Hepatic stellate cell (primary cell): Measurements from ENCODE around the gene BAX.
"Not testable (repeated sequence)": the region's sequence is repeated elsewhere in the genome, so short reads cannot be mapped to it uniquely, and the experiment has no call there.

Source experiments
- DNase-seq: peaks from one replicate; pipeline ENCODE4 v3.0.0; 2011; ENCODE audit warnings: low spot score

BAX gene

DNA sequence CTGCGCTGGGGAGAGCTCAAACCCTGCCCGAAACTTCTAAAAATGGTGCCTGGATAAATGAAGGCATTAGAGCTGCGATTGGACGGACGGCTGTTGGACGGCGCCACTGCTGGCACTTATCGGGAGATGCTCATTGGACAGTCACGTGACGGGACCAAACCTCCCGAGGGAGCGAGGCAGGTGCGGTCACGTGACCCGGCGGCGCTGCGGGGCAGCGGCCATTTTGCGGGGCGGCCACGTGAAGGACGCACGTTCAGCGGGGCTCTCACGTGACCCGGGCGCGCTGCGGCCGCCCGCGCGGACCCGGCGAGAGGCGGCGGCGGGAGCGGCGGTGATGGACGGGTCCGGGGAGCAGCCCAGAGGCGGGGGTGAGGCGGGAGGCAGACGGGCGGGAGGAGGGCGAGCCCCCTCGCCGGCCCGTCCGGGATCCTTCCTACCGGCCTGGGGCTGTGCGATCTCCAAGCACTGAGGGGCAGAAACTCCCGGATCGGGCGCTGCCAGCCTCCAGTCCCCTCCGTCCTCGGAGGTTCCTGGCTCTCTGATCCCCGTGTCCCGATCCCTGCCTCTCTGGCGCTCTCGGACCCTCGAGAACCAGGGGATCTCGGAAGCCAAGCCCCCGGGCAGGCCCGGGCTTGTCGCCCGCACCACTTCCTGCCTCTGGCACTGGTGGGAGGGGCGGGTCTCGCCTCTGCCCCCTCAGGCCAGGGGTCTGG is at the start of gene BAX:
Gene BAX, plus strand, starts transcription at position 281 of the 713 bp plus-strand sequence. Its CDS starts 54 bp downstream, at position 335.
- DNase-seq: peak; percentile 97

DNA sequence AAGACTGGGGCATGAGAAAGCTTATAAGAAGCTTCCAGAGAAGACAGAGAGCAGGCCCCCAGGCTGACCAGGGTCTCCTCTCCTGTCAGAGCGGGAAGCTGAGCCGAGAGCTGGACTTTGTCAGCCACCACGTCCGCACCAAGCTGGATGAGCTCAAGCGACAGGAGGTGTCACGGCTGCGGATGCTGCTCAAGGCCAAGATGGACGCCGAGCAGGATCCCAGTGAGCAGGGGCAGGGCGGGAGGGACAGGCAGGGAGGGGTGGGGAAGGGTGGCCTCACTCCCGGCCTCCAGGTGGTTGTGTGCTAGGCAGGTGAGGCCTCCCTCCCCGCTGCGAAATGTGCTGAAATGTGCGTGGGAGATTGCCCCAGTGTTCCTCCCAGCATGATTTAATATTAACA is 49.0 kb upstream of the BAX start:
- DNase-seq: no peak

DNA sequence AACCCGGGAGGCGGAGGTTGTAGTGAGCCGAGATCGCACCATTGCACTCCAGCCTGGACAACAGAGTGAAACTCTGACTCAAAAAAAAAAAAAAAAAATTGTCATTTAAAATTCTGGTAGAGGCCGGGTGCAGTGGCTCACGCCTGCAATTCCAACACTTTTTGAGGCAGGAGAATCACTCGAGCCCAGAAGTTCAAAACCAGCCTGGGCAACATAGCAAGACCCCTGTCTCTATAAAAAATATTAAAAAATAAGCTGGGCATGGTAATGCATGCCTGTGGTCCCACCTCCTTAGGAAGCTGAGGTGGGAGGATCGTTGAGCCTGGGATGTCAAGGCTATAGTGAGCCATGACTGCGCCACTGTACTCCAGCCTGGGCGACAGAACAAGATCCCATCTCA is 48.4 kb upstream of the BAX start:
- no peak for DNase-seq

- no peak for DNase-seq
Measured at GRCh38 chr19:48907671-48908070, 47.0 kb upstream of the BAX start.

GRCh38 chr19:48909424-48910077 is 45.1 kb upstream of the BAX start:
- DNase-seq: not testable (repeated sequence)

- DNase-seq: no peak
Measured at GRCh38 chr19:48910803-48911202, 43.9 kb upstream of the BAX start.

DNA sequence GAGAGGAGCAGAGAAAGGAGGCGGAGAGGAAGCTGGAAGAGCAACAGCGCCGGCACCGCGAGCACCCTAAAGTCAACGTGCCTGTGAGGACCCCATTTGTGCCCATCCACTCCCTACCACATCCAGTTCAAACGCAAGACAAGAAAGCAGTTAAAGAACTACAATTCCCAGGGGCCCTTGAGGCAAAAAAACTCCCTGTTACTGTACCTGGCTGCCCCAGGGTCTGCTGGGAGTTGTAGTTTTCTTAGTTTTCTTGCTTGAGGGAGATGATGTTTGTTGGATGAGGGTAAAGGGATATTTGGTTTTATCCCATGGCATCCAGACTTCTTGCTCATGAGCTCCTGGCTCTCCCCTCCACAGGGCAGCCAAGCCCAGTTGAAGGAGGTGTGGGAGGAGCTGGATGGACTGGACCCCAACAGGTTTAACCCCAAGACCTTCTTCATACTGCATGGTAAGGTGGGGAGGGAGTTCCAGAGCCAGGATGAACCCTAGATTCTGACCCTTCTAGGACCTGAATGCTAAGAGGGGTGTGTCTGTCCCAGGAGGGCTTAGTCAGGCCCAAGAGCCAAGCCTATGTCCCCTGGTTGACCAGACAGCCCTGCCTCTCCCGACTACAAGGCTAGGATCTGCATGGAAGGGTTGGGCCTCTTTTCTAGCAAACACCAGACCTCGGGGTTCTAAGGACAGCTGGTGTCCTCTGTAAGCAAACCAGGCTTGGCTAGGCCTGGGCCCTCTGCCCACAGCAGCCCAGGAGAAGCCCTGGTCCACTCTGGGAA is 41.4 kb upstream of the BAX start:
- no peak for DNase-seq

GRCh38 chr19:48914181-48914580 is 40.5 kb upstream of the BAX start:
- DNase-seq: no peak

GRCh38 chr19:48915757-48916156 is 38.9 kb upstream of the BAX start:
- no peak for DNase-seq

- no peak for DNase-seq
Measured at GRCh38 chr19:48918071-48918470, 36.6 kb upstream of the BAX start.

GRCh38 chr19:48918801-48919247 is 35.9 kb upstream of the BAX start:
- DNase-seq: peak; percentile 36

DNA sequence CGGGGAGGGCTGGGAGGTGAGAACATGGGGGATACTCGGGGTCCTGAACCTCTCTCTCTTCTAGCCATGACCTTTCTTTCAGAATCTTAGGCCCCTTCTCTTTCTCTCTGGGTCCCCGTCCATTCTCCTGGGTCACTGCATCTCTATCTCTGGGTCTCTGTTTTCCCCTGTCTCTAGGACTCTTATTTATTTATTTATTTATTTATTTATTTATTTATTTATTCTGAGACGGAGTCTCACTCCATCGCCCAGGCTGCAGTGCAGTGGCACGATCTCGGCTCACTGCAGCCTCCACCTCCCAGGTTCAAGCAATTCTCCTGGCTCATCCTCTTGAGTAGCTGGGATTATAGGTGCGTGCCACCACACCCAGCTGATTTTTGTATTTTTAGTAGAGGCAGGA is 35.4 kb upstream of the BAX start:
- DNase-seq: not testable (repeated sequence)

DNA sequence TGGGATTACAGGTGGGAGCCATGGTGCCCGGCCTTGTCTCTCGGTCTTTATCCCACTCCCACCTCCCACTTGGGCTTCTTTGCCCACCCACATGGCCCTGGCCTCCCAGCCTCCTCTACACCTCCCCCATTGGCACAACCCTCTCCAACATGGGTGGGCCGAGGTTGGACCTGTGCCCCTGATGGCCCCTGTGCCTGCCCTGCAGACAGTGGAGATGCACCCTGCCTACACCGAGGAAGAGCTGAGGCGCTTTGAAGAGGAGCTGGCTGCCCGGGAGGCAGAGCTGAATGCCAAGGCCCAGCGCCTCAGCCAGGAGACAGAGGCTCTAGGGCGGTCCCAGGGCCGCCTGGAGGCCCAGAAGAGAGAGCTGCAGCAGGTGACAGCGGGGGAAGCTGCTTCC is 33.7 kb upstream of the BAX start:
- no peak for DNase-seq

GRCh38 chr19:48921721-48922500 is 32.8 kb upstream of the BAX start:
- no peak for DNase-seq

DNA sequence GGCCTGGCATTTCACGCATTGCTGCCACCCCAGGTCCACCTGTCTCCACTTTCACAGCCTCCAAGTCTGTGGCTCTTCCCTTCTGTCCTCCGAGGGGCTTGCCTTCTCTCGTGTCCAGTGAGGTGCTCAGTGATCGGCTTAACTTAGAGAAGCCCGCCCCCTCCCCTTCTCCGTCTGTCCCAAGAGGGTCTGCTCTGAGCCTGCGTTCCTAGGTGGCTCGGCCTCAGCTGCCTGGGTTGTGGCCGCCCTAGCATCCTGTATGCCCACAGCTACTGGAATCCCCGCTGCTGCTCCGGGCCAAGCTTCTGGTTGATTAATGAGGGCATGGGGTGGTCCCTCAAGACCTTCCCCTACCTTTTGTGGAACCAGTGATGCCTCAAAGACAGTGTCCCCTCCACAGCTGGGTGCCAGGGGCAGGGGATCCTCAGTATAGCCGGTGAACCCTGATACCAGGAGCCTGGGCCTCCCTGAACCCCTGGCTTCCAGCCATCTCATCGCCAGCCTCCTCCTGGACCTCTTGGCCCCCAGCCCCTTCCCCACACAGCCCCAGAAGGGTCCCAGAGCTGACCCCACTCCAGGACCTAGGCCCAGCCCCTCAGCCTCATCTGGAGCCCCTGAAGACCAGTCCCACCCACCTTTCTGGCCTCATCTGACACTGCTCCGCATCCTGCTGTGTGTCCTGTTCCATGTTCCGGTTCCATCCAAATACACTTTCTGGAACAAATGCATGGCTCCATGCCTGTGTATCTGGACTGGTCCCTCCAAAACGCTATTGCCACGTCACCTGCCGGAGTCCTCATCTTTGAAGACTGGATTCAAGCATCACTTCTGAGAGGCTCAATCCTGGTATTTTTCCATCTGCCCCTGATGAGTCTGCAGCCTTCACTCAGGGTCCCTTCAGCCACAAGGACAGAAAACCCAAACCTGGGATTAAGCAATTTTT is 31.9 kb upstream of the BAX start:
- DNase-seq: no peak

DNA sequence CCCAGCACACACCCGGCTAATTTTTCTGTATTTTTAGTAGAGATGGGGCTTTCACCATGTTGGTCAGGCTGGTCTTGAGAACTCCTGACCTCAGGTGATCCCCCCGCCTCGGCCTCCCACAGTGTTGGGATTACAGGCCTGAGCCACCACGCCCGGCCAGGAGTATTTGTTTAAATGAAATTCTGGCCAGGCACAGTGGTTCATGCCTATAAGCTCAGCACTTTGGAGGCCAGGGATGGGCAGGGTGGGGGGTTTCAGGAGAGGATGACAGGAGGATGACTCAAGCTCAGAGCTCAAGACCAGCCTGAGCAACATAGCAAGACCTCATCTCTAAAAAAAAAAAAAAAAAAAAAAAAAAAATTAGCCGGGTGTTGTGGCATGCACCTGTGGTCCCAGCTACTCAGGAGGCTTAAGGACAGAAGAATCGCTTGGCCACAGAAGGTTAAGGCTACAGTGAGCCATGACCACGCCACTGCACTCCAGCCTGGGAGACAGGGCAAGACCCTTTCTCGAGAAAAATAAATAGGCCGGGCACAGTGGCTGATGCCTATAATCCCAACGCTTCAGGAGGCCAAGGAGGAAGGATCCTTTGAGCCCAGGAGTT is 29.3 kb upstream of the BAX start:
- peak; percentile 71 for DNase-seq

DNA sequence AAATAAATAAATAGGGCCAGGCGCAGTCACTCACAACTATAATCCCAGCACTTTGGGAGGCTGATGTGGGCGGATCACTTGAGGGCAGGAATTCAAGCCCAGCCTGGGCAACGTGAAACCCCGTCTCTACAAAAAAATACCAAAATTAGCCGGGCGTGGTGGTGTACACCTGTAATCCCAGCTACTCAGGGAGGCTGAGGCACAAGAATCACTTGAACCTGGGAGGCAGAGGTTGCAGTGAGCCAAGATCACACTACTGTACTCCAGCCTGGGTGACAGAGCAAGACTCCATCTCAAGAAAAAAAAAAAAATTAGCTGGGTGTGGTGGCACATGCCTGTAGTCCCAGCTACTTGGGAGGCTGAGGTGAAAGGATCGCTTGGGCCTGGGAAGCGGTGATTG is 28.8 kb upstream of the BAX start:
- DNase-seq: not testable (repeated sequence)

DNA sequence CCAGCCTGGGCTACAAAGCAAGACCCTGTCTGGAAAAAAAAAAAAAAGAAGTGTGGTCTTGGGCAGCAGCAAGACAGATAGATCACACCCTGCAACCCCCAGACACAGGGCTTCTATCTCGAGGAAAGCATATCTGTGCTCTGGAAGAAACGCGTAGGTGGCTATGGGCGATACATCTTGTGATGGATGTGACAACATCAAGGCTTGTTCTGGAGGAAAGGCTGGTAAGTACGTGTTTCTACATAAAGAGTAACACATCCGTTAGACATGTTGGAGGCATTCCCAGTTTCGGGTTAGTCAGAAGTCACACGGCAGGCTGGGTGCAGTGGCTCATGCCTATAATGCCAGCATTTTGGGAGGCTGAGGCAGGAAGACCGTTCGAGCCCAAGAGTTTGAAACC is 27.8 kb upstream of the BAX start:
- DNase-seq: peak; percentile 85

GRCh38 chr19:48927692-48928091 is 27.0 kb upstream of the BAX start:
- DNase-seq: not testable (repeated sequence)

DNA sequence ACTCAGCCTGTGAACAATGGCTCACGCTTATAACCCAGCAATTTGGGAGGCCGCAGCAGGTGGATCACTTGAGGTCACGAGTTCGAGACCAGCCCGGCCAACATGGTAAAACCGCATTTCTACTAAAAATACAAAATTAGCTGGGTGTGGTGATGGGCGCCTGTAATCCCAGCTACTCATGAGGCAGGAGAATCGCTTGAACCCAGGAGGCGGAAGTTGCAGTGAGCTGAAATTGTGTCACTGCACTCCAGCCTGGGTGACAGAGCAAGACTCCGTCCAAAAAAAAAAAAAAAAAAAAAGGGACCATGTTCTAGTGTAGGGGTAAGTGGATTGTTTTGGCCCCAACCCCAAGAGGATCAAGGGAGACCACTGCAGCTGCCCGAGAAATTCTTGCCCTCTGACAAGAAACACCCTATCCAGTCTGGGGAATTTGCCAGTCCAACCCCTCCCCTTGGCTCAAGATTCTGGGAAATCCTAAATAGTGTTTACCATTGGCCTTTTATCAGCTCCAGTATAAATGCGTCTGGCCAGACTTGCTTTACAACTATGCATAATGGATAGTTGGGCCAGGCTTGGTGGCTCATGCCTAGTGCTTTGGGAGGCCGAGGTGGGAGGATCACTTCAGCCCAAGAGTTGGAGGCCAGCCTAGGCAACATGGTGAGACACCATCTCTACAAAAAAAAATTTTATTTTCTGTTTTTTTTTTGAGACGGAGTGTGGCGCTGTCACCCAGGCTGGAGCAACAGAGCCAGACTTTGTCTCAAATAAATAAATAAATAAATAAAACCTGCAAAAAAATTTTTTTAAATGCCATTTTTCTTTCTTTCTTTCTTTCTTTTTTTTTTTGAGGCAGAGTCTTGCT is 26.3 kb upstream of the BAX start:
- DNase-seq: no peak
